ENCODE results near the gene ARHGEF3.

DNA sequence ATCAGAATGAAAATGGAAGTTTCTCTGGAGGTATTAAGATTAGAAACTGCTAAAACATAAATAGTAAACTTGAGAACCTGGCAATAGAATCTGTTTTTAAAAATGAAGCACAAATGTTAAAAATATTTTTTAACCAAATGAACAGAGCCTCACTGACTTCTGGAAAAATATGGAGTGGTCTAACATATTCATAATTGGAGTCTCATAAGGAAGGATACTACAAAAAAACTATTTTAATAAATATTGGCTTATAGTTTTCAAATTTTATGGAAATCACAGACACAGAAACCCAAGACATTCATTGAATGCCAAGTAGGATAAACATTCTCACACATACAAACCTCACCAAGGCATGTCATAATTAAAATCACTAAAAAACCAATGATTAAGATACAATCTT lies 95.1 kb downstream of the ARHGEF3 start:
- TF ChIP-seq, protein P1, sequence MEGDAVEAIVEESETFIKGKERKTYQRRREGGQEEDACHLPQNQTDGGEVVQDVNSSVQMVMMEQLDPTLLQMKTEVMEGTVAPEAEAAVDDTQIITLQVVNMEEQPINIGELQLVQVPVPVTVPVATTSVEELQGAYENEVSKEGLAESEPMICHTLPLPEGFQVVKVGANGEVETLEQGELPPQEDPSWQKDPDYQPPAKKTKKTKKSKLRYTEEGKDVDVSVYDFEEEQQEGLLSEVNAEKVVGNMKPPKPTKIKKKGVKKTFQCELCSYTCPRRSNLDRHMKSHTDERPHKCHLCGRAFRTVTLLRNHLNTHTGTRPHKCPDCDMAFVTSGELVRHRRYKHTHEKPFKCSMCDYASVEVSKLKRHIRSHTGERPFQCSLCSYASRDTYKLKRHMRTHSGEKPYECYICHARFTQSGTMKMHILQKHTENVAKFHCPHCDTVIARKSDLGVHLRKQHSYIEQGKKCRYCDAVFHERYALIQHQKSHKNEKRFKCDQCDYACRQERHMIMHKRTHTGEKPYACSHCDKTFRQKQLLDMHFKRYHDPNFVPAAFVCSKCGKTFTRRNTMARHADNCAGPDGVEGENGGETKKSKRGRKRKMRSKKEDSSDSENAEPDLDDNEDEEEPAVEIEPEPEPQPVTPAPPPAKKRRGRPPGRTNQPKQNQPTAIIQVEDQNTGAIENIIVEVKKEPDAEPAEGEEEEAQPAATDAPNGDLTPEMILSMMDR (IDR thresholded peaks at IDR 0.05; ENCODE audit: low read depth, low read length, poor library complexity, severe bottlenecking) = no peak
- no peak for TF ChIP-seq EZH2phosphoT487 (IDR thresholded peaks at IDR 0.05; ENCODE audit: borderline replicate concordance, low read length)
